ENCODE measurements around the gene DCAF10.

Gene DCAF10

GRCh38 chr9:37916471-37917312 is 116.1 kb downstream of the DCAF10 start:
- TF ChIP-seq ZNF274 (IDR thresholded peaks at IDR 0.05; ENCODE audit: low read depth, low read length), result no peak
- H3K4me3 ChIP-seq (ENCODE audit: low read length), result no peak overlapping the region

Data from GM08714 (cell line).